ENCODE data around the gene RERE. TPM values are rescaled to one million over a fixed set of nuclear protein-coding genes. Genes with fewer than 3 reads are reported as not detected.

Gene RERE
- total RNA-seq, 1 donor from 2014 or later = 76.8 TPM

- no peak for DNase-seq (ENCODE audit: extremely low spot score, unreplicated experiment)
- TF ChIP-seq CTCF (IDR thresholded peaks at IDR 0.05) = no peak
- Mint-ChIP-seq H3K27me3 (ENCODE audit: unreplicated experiment) (no peaks in the 10 kb centered on the region), H3K36me3 (ENCODE audit: unreplicated experiment) (peaks cover 3% of the 10 kb centered on the region), H3K27ac (ENCODE audit: unreplicated experiment) (peak overlapping the region; percentile 36), H3K4me1 (ENCODE audit: unreplicated experiment) (peaks cover 57% of the 10 kb centered on the region), H3K9me3 (ENCODE audit: unreplicated experiment) (no peaks in the 10 kb centered on the region), H3K4me3 (ENCODE audit: unreplicated experiment) (no peak overlapping the region)
Observed at GRCh38 chr1:8378178-8378577, 439.3 kb downstream of the RERE start.

GRCh38 chr1:8377271-8377981 lies 440.0 kb downstream of the RERE start:
- Mint-ChIP-seq H3K9me3 (ENCODE audit: unreplicated experiment) (no peaks in the 10 kb centered on the region), H3K36me3 (ENCODE audit: unreplicated experiment) (no peaks in the 10 kb centered on the region), H3K4me1 (ENCODE audit: unreplicated experiment) (peaks cover 60% of the 10 kb centered on the region), H3K27ac (ENCODE audit: unreplicated experiment) (no peak overlapping the region), H3K4me3 (ENCODE audit: unreplicated experiment) (no peak overlapping the region), H3K27me3 (ENCODE audit: unreplicated experiment) (no peaks in the 10 kb centered on the region)
- no peak for DNase-seq (ENCODE audit: extremely low spot score, unreplicated experiment)
- TF ChIP-seq CTCF (IDR thresholded peaks at IDR 0.05) = no peak

GRCh38 chr1:8376358-8376840 lies 441.0 kb downstream of the RERE start:
- no peak for DNase-seq (ENCODE audit: extremely low spot score, unreplicated experiment)
- Mint-ChIP-seq H3K9me3 (ENCODE audit: unreplicated experiment) (no peaks in the 10 kb centered on the region), H3K4me1 (ENCODE audit: unreplicated experiment) (peaks cover 56% of the 10 kb centered on the region), H3K4me3 (ENCODE audit: unreplicated experiment) (no peak overlapping the region), H3K36me3 (ENCODE audit: unreplicated experiment) (no peaks in the 10 kb centered on the region), H3K27ac (ENCODE audit: unreplicated experiment) (no peak overlapping the region), H3K27me3 (ENCODE audit: unreplicated experiment) (no peaks in the 10 kb centered on the region)
- no peak for TF ChIP-seq CTCF (IDR thresholded peaks at IDR 0.05)

GRCh38 chr1:8374812-8375211 lies 442.6 kb downstream of the RERE start:
- Mint-ChIP-seq H3K36me3 (ENCODE audit: unreplicated experiment) (no peaks in the 10 kb centered on the region), H3K4me1 (ENCODE audit: unreplicated experiment) (peaks cover 63% of the 10 kb centered on the region), H3K4me3 (ENCODE audit: unreplicated experiment) (no peak overlapping the region), H3K27me3 (ENCODE audit: unreplicated experiment) (no peaks in the 10 kb centered on the region), H3K27ac (ENCODE audit: unreplicated experiment) (peak overlapping the region; percentile 94), H3K9me3 (ENCODE audit: unreplicated experiment) (no peaks in the 10 kb centered on the region)
- no peak for DNase-seq (ENCODE audit: extremely low spot score, unreplicated experiment)
- TF ChIP-seq CTCF (IDR thresholded peaks at IDR 0.05) = peak; percentile 47

GRCh38 chr1:8374356-8374755 lies 443.1 kb downstream of the RERE start:
- TF ChIP-seq CTCF (IDR thresholded peaks at IDR 0.05) = no peak
- no peaks in the 10 kb centered on the region for H3K9me3 Mint-ChIP-seq (ENCODE audit: unreplicated experiment)
- H3K36me3 Mint-ChIP-seq (ENCODE audit: unreplicated experiment) = no peaks in the 10 kb centered on the region
- H3K27me3 Mint-ChIP-seq (ENCODE audit: unreplicated experiment) = no peaks in the 10 kb centered on the region
- H3K27ac Mint-ChIP-seq (ENCODE audit: unreplicated experiment) = peak overlapping the region; percentile 94
- no peak for DNase-seq (ENCODE audit: extremely low spot score, unreplicated experiment)
- peaks cover 63% of the 10 kb centered on the region for H3K4me1 Mint-ChIP-seq (ENCODE audit: unreplicated experiment)
- no peak overlapping the region for H3K4me3 Mint-ChIP-seq (ENCODE audit: unreplicated experiment)
